T-helper 1 cell treated with Interleukin-12 subunit alpha and Interleukin-12 subunit beta and Interleukin-4 antibody, amounts not matched to agents 30 μg/mL and 1 μg/mL, for 36 hours (primary cell): ENCODE results near the gene ERICH6.

Source experiments
- H3K27ac Mint-ChIP-seq: one replicate; pipeline ENCODE4 v1.8.0; 2021; ENCODE audit warnings: mild to moderate bottlenecking, mixed read lengths
- H3K27me3 Mint-ChIP-seq: one replicate; pipeline ENCODE4 v1.8.0; 2021; ENCODE audit warnings: low read depth, mixed read lengths
- H3K36me3 Mint-ChIP-seq: one replicate; pipeline ENCODE4 v1.8.0; 2021; ENCODE audit warnings: low read depth, mixed read lengths
- H3K4me1 Mint-ChIP-seq: one replicate; pipeline ENCODE4 v1.8.0; 2021; ENCODE audit warnings: low read depth, mixed read lengths
- H3K4me3 Mint-ChIP-seq: one replicate; pipeline ENCODE4 v1.8.0; 2021; ENCODE audit warnings: mild to moderate bottlenecking, moderate library complexity, mixed read lengths
- H3K9me3 Mint-ChIP-seq: one replicate; pipeline ENCODE4 v1.8.0; 2021; ENCODE audit warnings: mixed read lengths

Gene ERICH6

DNA sequence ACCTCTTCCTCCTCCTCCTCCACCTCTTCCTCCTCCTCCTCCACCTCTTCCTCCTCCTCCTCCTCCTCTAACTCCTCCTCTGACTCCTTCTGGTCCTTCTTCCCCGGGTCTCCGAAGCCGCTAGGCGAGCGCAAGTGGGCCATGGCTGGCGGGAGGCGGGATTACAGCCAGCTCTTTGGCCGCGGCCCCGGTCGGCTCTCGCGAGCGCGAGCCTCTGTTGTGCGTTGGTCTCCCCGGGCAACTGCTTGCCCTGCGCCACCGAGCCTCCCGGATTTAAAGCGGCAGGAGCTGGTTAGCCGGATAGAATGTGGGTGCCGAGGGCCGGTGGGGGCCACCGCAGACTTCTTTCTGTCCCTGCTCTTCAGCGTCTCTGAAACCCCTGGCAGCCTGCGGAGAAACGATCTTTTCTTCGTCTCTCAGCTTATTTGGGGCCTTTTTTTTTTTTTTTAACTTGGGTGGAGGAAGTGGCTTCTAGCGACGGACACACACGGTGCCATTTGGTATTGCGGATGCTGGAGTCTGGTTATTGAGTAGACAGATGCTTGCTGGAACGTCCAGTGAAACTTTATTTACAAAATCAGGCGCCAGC lies at the start of gene ERICH6:
ERICH6 (minus strand) TSS at position 165 of the 589 bp plus-strand sequence; CDS start at position 143, 22 bp downstream.
- peaks cover 14% of the 10 kb centered on the region for H3K4me1 Mint-ChIP-seq
- peaks cover 2% of the 10 kb centered on the region for H3K36me3 Mint-ChIP-seq
- peaks cover 5% of the 10 kb centered on the region for H3K9me3 Mint-ChIP-seq
- H3K4me3 Mint-ChIP-seq, result peak within 1 kb of the TSS; percentile 97
- peak within 1 kb of the TSS; percentile 98 for H3K27ac Mint-ChIP-seq
- H3K27me3 Mint-ChIP-seq, result peaks cover 13% of the 10 kb centered on the region

- H3K36me3 Mint-ChIP-seq, result peaks cover 43% of the 10 kb centered on the region
- peak overlapping the region; percentile 60 for H3K27ac Mint-ChIP-seq
- H3K27me3 Mint-ChIP-seq, result no peaks in the 10 kb centered on the region
- peaks cover 6% of the 10 kb centered on the region for H3K9me3 Mint-ChIP-seq
- peaks cover 69% of the 10 kb centered on the region for H3K4me1 Mint-ChIP-seq
- no peak overlapping the region for H3K4me3 Mint-ChIP-seq
Observed at GRCh38 chr3:150751781-150752263, 48.1 kb upstream of the ERICH6 start.

- no peaks in the 10 kb centered on the region for H3K27me3 Mint-ChIP-seq
- peaks cover 4% of the 10 kb centered on the region for H3K9me3 Mint-ChIP-seq
- no peak overlapping the region for H3K27ac Mint-ChIP-seq
- no peak overlapping the region for H3K4me3 Mint-ChIP-seq
- H3K36me3 Mint-ChIP-seq, result peaks cover 34% of the 10 kb centered on the region
- peaks cover 71% of the 10 kb centered on the region for H3K4me1 Mint-ChIP-seq
Observed at GRCh38 chr3:150749255-150749654, 45.5 kb upstream of the ERICH6 start.

GRCh38 chr3:150748684-150749047 lies 44.9 kb upstream of the ERICH6 start:
- Mint-ChIP-seq H3K27me3 (no peaks in the 10 kb centered on the region), H3K4me3 (no peak overlapping the region), H3K36me3 (peaks cover 28% of the 10 kb centered on the region), H3K4me1 (peaks cover 70% of the 10 kb centered on the region), H3K27ac (peak overlapping the region; percentile 4), H3K9me3 (no peaks in the 10 kb centered on the region)

DNA sequence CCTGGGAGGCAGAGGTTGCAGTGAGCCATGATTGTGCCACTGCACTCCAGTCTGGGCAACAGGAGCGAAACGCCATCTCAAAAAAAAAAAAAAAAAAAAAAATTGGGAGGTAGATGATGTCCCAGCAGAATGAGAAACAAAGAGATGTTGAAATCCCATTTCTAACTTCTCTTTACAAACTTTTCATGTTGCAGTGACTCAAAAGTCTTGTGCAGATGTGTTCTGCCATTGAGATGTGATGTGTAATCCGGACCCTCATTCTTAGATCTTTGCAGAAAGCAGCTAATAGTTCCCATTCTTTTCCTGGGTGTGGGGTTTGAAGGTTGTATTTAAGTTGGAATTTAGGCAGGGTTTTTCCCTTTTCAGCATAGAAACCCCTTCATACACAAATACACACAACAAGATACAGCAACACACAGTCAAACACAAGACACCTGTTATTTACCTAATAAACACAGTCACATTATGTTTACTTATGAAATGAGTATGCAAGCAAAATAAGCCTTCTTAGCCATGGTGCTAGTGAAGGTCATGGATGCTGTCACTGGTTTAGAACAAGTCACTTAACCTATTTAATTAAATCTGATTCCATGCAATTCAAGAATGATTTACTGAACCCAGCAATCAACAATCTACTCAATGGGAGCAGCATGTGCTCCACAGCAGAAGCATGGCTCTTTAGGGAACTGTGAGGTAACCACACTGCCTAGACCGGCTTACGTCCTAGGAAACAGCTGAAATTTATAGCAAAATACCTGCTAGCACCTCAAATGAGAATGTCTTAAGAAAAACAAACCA lies 44.4 kb upstream of the ERICH6 start:
- Mint-ChIP-seq H3K4me1 (peaks cover 74% of the 10 kb centered on the region), H3K27me3 (no peaks in the 10 kb centered on the region), H3K36me3 (peaks cover 26% of the 10 kb centered on the region), H3K4me3 (no peak overlapping the region), H3K9me3 (no peaks in the 10 kb centered on the region), H3K27ac (no peak overlapping the region)

GRCh38 chr3:150746791-150747590 lies 43.3 kb upstream of the ERICH6 start:
- Mint-ChIP-seq H3K4me3 (no peak overlapping the region), H3K27ac (peak overlapping the region; percentile 22), H3K4me1 (peaks cover 78% of the 10 kb centered on the region), H3K36me3 (peaks cover 26% of the 10 kb centered on the region), H3K9me3 (no peaks in the 10 kb centered on the region), H3K27me3 (no peaks in the 10 kb centered on the region)

GRCh38 chr3:150745832-150746231 lies 42.1 kb upstream of the ERICH6 start:
- H3K4me1 Mint-ChIP-seq, result peaks cover 74% of the 10 kb centered on the region
- peak overlapping the region; percentile 15 for H3K27ac Mint-ChIP-seq
- no peaks in the 10 kb centered on the region for H3K9me3 Mint-ChIP-seq
- H3K27me3 Mint-ChIP-seq, result no peaks in the 10 kb centered on the region
- H3K36me3 Mint-ChIP-seq, result peaks cover 31% of the 10 kb centered on the region
- H3K4me3 Mint-ChIP-seq, result no peak overlapping the region

DNA sequence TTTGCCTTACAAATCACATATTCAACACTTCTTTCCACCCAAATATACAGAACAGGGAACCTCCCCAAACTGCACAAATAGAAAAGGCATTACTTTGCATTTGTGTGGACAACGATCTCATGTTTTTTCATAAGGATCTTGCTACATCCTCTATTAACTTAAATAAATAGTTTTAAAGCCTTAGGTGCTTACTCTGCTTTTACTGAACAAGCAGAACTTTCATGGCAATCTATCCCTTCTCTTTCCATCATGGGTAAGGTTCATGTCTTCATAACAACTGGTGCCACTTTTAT lies 41.1 kb upstream of the ERICH6 start:
- Mint-ChIP-seq H3K4me1 (peaks cover 76% of the 10 kb centered on the region), H3K27me3 (no peaks in the 10 kb centered on the region), H3K27ac (peak overlapping the region; percentile 62), H3K4me3 (no peak overlapping the region), H3K9me3 (no peaks in the 10 kb centered on the region), H3K36me3 (peaks cover 29% of the 10 kb centered on the region)

- no peaks in the 10 kb centered on the region for H3K27me3 Mint-ChIP-seq
- no peak overlapping the region for H3K4me3 Mint-ChIP-seq
- peaks cover 26% of the 10 kb centered on the region for H3K36me3 Mint-ChIP-seq
- H3K27ac Mint-ChIP-seq, result peak overlapping the region; percentile 62
- H3K4me1 Mint-ChIP-seq, result peaks cover 77% of the 10 kb centered on the region
- H3K9me3 Mint-ChIP-seq, result no peaks in the 10 kb centered on the region
Observed at GRCh38 chr3:150744041-150744918, 40.6 kb upstream of the ERICH6 start.

- no peaks in the 10 kb centered on the region for H3K27me3 Mint-ChIP-seq
- peaks cover 76% of the 10 kb centered on the region for H3K4me1 Mint-ChIP-seq
- H3K36me3 Mint-ChIP-seq, result peaks cover 26% of the 10 kb centered on the region
- no peaks in the 10 kb centered on the region for H3K9me3 Mint-ChIP-seq
- peak overlapping the region; percentile 28 for H3K27ac Mint-ChIP-seq
- H3K4me3 Mint-ChIP-seq, result no peak overlapping the region
Observed at GRCh38 chr3:150743508-150743907, 39.8 kb upstream of the ERICH6 start.

DNA sequence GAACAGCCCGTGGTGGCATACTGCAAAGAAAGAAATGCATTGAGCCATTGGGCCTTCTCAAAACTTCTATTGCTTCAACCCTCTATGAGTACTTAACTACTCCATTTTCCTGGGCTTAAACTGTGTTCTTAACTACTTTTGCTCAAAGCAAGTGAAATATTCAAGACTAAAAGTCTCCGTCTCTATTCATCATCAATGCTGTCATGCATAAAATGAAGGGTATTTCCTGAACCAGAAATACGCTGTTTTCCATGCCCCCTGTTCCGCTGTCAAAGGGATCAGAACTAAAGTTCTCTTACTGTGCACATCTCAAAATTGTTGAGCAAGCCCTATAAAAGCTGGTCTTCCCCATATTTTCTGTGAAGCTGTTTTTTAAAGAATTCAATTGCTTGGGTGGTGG lies 39.0 kb upstream of the ERICH6 start:
- Mint-ChIP-seq H3K4me1 (peaks cover 81% of the 10 kb centered on the region), H3K27ac (no peak overlapping the region), H3K9me3 (no peaks in the 10 kb centered on the region), H3K27me3 (no peaks in the 10 kb centered on the region), H3K4me3 (no peak overlapping the region), H3K36me3 (peaks cover 26% of the 10 kb centered on the region)

DNA sequence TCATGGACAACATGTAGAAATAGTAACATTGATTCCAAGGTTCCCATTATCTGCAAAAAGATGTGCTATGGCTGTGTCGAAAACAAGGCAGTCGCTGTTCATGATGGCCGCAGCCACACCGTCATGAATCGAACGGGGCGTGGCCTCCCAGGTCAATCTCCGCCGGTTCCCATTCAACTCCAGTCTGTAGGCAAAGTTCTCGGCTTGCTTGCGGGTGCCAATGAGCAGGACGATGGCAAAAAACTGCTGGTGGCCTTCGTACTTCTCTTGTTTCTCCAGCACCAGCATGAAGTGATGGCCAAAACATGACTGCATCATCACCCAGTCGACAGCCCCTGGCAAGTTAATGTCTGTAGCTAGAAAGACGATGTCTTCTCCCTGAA lies 38.4 kb upstream of the ERICH6 start:
- peaks cover 25% of the 10 kb centered on the region for H3K36me3 Mint-ChIP-seq
- no peak overlapping the region for H3K4me3 Mint-ChIP-seq
- H3K9me3 Mint-ChIP-seq, result no peaks in the 10 kb centered on the region
- H3K27ac Mint-ChIP-seq, result peak overlapping the region; percentile 41
- H3K27me3 Mint-ChIP-seq, result no peaks in the 10 kb centered on the region
- peaks cover 83% of the 10 kb centered on the region for H3K4me1 Mint-ChIP-seq

DNA sequence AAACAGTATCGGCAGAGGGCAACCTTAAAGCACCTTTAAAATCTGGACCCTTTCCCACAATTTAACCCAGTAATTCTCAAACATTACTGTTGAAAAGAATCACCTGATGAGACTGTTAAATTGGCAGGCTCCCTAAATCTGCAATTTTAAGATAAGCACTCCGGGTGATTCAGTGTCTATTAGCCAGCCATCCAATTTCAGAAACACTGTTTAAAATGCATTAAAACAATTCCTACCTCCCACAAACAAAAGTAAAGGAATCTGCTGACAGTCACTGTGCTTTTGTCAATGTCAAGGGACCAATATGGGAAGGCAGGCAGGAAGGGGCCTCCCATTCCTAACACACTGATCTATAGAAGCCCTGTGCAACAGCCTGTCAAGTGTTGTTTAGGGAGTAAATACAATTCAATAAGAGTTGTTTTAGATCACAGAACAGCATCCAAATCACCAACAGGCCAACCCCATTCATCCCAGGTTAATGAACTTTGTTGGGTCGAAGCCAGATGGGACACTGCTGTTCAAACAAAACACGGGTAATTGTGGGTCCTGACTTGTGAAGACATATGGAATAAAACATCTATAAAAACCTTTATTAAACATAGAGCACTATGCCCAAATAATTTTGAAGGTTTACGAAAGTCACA lies 37.9 kb upstream of the ERICH6 start:
- Mint-ChIP-seq H3K4me1 (peaks cover 79% of the 10 kb centered on the region), H3K27ac (peak overlapping the region; percentile 90), H3K9me3 (no peaks in the 10 kb centered on the region), H3K27me3 (no peaks in the 10 kb centered on the region), H3K4me3 (no peak overlapping the region), H3K36me3 (peaks cover 23% of the 10 kb centered on the region)
